Limb (tissue), 2 donors: Measurements from ENCODE around the gene PSMA5.
"Not testable (repeated sequence)": the region's sequence is repeated elsewhere in the genome, so short reads cannot be mapped to it uniquely, and the experiment has no call there.

Source experiments
- DNase-seq, 2 donors: peaks; one replicate each; pipeline ENCODE4 v3.0.0-alpha.2; 2016; ENCODE audit errors: extremely low spot score in 2 of 2

Gene PSMA5

GRCh38 chr1:109392788-109393616 is 33.2 kb downstream of the PSMA5 start:
- peak in 1 of 2 donors; percentile 55 for DNase-seq

DNA sequence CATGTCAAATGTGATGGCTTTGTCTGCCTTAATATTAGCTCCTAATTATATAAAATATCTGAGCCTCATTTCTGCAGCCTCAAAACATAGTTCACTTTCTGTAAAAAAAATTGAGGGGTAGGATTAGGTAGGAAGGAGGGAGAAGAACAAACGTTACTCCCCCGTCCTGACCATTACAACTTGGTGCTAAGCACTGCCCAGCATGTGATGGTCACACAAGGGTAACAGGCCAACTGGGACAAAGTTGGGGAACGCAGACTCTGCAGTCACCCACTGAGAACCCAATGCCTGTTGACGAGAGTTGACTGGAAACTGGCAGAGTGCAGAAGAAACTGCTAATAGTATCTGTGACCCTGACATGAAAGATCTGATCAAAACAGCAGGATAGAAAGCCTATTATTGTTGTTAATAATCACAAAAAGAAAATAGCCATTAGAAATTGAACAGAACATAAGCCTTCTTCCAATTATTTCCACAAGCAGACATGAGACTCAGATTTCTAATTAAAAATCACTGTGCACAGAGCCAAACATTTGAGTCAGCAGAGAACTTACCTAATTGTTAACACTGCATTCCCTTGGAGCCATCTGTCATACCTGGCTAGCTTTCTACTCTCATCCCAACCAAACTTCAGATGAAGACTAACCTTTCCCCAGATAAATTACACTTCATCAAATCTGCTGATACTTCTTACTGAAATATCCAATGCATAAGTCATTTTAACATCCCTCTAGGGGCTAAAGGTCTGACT is 34.0 kb downstream of the PSMA5 start:
- no peak for DNase-seq

DNA sequence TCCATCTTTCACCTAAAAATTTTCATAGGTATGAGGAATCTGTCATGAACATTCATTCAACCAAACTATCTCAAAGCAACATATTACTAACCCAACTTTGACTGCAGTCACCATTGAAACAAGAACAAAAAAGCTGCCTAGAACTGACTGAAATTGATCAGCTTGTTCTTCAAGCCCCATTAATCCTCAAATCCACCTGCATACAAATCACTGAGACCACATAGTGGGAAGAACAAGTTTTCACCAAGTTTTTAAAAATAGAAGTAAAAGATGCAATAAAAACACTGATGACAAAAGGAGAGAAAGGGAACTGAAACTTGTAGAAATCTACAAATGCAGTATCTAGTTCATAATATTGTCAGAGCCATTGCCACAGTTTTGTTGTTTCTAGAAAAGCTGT is 34.6 kb downstream of the PSMA5 start:
- no peak for DNase-seq

- no peak for DNase-seq
Observed at GRCh38 chr1:109391157-109391556, 35.1 kb downstream of the PSMA5 start.

GRCh38 chr1:109389638-109390341 is 36.5 kb downstream of the PSMA5 start:
- DNase-seq = no peak

- no peak for DNase-seq
Observed at GRCh38 chr1:109388884-109389637, 37.2 kb downstream of the PSMA5 start.

GRCh38 chr1:109388208-109388711 is 38.0 kb downstream of the PSMA5 start:
- no peak for DNase-seq

DNA sequence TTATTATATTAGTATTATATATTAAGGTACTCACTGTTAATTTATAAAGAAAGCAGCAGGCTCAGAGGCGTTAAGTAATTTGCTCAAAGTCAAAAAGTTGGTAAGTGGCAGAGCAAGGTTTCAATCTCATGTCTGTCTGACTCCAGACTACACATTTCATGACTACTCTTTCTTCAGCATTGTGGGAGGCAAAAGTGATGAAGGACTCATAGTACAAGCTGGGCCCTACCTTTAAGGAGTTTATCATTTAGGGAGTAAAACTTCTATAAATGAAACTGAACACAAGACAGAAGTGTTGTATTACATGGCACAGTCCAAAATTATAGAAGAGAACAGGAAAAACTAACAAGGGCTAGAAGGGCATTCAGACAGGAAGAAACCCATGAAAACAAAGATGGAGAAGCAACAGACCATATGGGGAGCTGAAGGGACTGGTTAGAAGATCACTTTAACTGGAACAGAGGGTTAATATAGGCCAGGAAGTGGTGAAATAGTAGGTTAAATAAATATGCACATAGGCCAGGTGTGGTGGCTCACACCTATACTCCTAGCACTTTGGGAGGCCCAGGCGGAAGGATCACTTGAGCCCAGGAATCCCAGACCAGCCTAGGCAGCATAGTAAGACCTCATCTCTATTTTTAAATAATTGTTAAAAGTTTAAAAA is 40.1 kb downstream of the PSMA5 start:
- DNase-seq = no peak

GRCh38 chr1:109385417-109385816 is 40.8 kb downstream of the PSMA5 start:
- no peak for DNase-seq

DNA sequence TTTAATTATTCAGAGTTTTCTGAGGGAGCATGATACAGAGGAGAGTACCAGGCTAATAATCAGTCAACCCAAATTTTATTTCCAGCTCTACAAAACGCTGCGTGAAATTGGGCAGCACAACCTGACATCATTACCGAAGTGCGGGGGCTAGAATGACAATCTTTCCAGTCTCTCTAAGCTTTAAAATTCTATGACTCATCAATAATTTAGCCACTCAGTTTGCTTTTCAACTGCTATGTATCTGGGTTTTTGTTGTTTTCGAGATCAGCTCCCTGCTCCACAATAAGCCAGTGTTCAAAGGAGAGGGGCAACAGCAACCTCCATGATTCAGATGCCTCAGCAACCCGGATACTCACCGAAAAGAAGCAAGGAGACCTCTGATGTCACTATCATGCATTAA is 42.4 kb downstream of the PSMA5 start:
- DNase-seq = no peak

DNA sequence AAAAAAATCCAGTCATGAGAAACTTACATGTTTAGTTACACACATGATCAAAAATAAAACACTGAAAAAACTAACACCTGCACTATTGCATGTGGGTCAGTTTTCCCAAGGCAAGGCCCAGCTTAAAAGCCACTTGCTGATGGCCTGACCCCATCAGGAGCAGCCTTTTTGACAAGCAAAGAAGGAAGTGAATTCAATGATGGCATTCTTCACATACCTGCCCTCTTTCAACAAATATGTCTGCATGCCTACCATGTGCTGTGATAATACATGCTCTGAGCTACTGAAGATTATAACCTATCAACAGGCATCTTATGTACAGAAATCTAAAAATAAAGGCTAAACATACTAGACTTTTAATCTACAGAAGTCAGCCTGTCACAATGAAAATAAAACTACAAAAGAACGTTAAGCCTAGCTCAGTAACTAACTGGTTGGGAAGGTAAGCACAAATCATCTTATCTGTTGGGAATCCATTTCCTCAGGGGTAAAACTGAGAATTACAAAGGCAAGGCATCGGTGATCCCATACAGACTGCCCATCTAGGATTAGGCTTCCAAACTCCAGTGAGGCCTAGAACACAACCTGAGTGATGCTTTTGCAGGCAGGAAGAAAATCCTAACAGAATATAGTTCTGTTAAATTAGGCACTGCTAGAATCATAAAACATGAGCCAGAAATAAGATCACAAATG is 43.0 kb downstream of the PSMA5 start:
- DNase-seq = no peak

- DNase-seq = no peak
Observed at GRCh38 chr1:109381573-109381972, 44.7 kb downstream of the PSMA5 start.

DNA sequence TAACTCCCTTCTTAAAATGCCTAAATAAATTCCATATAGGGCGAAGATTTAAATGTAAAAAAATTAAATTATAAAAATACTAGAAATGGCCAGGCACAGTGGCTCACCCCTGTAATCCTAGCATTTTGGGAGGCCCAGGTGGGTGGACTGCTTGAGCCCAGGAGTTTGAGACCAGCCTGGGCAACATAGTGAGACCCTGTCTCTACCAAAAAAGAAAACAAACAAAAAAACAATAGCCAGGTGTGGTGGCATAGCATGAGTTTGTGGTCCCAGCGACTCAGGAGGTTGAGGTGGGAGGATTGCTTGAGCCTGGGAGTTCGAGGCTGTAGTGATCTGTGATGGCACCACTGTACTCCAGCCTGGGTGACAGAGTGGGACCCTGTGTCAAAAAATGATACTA is 46.3 kb downstream of the PSMA5 start:
- DNase-seq = no peak

GRCh38 chr1:109379422-109379821 is 46.8 kb downstream of the PSMA5 start:
- no peak for DNase-seq

DNA sequence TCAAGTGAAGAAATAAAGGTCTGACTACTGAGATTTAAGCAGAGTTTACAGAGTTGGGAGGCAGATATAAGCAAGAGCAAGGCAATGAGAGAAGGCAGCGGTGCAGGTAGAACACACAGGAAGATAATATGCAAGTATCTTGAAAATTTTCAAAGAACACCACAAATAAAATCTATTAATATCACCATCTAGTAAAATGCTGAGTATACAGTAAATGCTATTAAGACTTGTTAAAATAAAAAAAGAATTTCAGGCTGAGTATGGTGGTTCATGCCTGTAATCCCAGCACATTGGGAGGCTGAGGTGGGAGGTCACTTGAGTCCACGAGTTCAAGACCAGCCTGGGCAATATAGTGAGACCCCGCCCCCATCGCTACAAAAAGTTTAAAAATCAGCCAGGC is 48.5 kb downstream of the PSMA5 start:
- no peak for DNase-seq

DNA sequence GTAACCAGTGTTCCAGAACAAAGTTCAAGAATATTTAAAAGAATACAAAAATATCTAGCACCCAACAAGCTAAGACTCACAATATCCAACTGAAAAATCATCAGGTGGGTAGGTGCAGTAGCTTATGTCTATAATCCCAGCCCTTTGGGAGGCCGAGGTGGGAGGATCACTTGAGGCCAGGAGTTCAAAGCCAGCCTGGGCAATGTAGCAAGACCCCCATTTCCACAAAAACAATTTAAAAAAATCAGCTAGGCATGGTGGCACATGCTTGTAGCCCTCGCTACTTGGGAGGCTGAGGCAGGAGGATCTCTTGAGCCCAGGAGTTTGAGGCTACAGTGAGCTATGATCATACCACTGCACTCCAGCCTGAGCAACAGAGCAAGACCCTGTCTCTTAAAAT is 52.6 kb downstream of the PSMA5 start:
- not testable (repeated sequence) for DNase-seq

- DNase-seq = no peak
Observed at GRCh38 chr1:109373126-109373525, 53.1 kb downstream of the PSMA5 start.

DNA sequence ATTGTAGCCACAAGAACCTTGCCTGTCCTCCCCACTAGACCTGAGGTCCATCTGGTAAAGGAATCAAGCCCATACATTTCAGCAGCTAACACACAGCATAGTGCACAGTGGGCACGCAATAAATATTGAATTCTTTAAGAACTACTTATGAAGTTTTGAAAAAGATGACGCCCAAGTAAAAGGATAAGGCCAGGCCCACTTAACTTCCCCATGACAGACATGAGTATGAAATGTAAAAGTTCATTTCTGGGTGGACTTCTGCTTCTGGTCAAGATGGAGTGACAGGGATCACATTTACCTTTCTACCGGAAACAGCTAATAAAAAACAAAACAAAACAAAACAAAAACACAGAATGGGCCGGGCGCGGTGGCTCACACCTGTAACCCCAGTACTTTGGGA is 54.0 kb downstream of the PSMA5 start:
- no peak for DNase-seq

DNA sequence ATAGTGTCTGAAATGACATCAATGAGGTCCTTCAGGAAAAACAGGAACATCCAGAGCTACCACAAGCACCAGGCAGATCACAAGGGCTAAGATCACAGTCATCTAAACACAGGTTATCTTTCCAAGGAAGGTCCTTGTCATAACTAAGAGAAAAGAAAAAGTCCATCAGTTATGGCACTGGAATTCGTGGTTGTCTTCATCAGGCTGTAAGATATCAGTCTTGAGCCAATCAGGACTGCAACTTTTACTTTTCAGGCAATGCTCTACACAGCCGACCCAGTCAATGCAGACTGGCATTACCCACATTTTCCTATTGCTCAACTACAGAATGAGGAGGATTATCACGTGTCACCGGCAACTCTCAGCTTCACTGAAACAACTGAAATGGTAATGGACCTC is 54.9 kb downstream of the PSMA5 start:
- DNase-seq = no peak

GRCh38 chr1:109370712-109371340 is 55.4 kb downstream of the PSMA5 start:
- no peak for DNase-seq
